ENCODE data around the gene ELF1. TPM values are rescaled to one million over a fixed set of nuclear protein-coding genes. Genes with fewer than 3 reads are reported as not detected.

The ELF1 gene
- total RNA-seq, 4 donors from 2014 or later: 54.6 to 118 (median 98.6) TPM

DNA sequence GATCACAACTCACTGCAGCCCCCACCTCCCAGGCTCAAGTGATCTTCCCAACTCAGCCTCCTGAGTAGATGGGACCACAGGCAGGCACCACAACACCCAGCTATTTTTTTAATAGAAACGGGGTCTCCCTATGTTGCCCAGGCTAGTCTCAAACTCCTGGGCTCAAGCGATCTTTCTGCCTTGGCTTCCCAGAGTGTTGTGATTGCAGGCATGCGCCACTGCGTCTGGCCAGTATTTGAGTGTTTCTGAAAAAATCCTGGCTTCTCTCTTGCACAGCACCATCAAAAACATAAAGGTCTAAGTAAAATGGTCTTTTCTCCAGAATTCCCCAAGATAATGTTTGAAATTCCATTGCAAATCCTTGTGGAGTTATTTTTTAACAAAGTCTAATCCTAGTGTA is 47.8 kb downstream of the ELF1 start:
- no peaks in the 10 kb centered on the region for H3K27me3 ChIP-seq
- no peak overlapping the region for H3K27ac ChIP-seq
- TF ChIP-seq POLR2A (IDR thresholded peaks at IDR 0.05) (no peak), EP300 (IDR thresholded peaks at IDR 0.05) (no peak)
- TF ChIP-seq, protein P1, sequence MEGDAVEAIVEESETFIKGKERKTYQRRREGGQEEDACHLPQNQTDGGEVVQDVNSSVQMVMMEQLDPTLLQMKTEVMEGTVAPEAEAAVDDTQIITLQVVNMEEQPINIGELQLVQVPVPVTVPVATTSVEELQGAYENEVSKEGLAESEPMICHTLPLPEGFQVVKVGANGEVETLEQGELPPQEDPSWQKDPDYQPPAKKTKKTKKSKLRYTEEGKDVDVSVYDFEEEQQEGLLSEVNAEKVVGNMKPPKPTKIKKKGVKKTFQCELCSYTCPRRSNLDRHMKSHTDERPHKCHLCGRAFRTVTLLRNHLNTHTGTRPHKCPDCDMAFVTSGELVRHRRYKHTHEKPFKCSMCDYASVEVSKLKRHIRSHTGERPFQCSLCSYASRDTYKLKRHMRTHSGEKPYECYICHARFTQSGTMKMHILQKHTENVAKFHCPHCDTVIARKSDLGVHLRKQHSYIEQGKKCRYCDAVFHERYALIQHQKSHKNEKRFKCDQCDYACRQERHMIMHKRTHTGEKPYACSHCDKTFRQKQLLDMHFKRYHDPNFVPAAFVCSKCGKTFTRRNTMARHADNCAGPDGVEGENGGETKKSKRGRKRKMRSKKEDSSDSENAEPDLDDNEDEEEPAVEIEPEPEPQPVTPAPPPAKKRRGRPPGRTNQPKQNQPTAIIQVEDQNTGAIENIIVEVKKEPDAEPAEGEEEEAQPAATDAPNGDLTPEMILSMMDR (IDR thresholded peaks at IDR 0.05): no peak
- H3K4me1 ChIP-seq: peaks cover 0 to 98% (median 67%) of the 10 kb centered on the region in 4 donors
- H3K4me3 ChIP-seq: no peak overlapping the region
- H3K36me3 ChIP-seq: no peaks in the 10 kb centered on the region
- WGBS, 2 donors: 75 to 83% methylated on average over 4 of the region's 4 CpGs
- no peaks in the 10 kb centered on the region for H3K9me3 ChIP-seq
- DNase-seq (ENCODE audit: low spot score in 2 of 2): no peak

DNA sequence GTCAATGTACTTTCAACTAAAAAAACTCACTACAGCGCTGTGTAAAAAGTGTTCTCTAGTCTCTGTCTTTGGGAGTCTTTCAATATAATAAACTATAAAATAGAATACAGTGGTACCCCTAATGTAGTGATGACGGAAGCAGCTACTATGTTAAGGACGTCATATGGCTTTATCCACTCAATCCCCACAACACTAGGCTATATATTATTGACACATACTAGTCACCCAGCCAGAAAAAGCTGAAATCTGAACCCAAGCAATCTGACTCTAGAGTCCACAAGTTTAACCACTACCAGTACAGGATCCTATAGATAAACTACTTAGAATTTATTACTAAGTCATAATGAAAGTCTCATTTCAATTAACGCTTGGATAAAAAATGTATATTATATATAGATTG is 48.3 kb downstream of the ELF1 start:
- H3K9me3 ChIP-seq: no peaks in the 10 kb centered on the region
- H3K4me3 ChIP-seq: no peak overlapping the region
- no peaks in the 10 kb centered on the region for H3K36me3 ChIP-seq
- H3K27ac ChIP-seq: no peak overlapping the region
- H3K27me3 ChIP-seq: no peaks in the 10 kb centered on the region
- DNase-seq (ENCODE audit: low spot score in 2 of 2): no peak
- 87 to 89% methylated on average over 4 of the region's 4 CpGs for WGBS, 2 donors
- TF ChIP-seq EP300 (IDR thresholded peaks at IDR 0.05) (no peak), POLR2A (IDR thresholded peaks at IDR 0.05) (no peak)
- TF ChIP-seq, protein P1 (IDR thresholded peaks at IDR 0.05): no peak
- H3K4me1 ChIP-seq: peaks cover 0 to 98% (median 64%) of the 10 kb centered on the region in 4 donors

DNA sequence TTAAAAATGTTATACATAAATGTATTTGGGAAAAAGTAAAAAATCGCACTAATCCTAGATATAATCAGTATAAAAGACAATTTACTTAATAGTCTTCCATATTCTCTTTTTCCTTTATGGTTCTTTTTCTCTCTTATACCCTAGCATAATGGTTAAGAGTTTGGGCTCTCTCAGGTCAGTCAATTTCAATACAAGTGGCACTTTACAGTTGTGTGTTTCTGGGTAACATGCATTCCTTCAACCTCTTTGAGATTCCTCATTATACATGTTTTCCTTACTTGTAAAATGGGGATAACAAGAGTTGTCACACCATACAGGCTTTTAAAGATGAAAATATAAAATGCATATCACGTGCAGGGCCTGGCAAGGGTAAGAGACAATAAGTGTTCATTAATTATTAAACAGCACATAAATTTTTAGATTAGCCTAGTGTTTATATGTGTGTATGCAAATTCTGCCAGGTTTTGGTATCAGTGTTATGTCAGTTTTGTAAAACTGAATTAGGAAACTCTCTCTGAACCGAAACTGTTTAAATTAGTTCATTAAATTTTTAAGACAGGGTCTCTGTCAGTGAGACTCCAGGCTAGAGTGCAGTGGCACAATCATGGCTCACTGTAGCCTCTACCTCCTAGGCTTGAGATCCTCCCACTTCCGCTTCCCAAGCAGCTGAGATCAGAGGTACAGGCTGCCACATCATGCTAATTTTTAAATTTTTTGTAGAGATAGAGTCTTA is 49.8 kb downstream of the ELF1 start:
- Histone ChIP-seq H3K36me3 (no peaks in the 10 kb centered on the region), H3K9me3 (no peaks in the 10 kb centered on the region), H3K4me1 (peaks cover 0 to 98% (median 59%) of the 10 kb centered on the region in 4 donors), H3K4me3 (no peak overlapping the region), H3K27me3 (no peaks in the 10 kb centered on the region), H3K27ac (no peak overlapping the region)
- TF ChIP-seq, protein P1 (IDR thresholded peaks at IDR 0.05): no peak
- TF ChIP-seq POLR2A (IDR thresholded peaks at IDR 0.05) (no peak), EP300 (IDR thresholded peaks at IDR 0.05) (no peak)
- no peak for DNase-seq (ENCODE audit: low spot score in 2 of 2)
- 75 to 79% methylated on average over 4 of the region's 4 CpGs for WGBS, 2 donors

DNA sequence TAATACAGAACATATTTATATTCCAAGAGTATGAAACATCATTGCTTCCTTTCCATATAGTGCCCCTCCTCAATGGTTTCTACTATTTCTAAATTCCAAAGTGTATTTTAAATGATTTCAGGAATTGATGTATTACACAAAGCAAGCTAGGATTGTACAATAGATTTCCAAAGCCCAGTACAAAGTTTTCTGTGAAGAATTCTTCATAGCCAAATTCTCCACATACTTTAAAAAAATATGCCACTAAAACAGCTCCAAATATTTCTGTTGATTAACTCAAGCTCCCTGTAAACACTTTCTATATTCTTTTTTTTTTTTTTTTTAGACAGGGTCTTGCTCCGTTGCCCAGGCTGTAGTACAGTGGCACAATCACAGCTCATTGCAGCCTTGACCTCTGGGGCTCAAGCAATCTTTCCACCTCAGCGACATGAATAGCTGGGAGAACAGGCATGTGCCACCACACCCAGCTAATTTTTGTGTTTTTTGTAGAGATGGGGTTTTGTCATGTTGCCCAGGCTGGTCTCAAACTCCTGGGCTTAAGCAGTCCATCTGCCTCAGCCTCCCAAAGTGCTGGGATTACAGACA is 50.6 kb downstream of the ELF1 start:
- Histone ChIP-seq H3K27ac (peak overlapping the region in 1 of 4 donors; percentile 33), H3K4me3 (no peak overlapping the region), H3K4me1 (peaks cover 0 to 96% (median 52%) of the 10 kb centered on the region in 4 donors), H3K36me3 (no peaks in the 10 kb centered on the region), H3K9me3 (no peaks in the 10 kb centered on the region), H3K27me3 (no peaks in the 10 kb centered on the region)
- no peak for DNase-seq (ENCODE audit: low spot score in 2 of 2)
- WGBS, 2 donors: 37% methylated on average over 2 of the region's 2 CpGs
- TF ChIP-seq POLR2A (IDR thresholded peaks at IDR 0.05) (no peak), EP300 (IDR thresholded peaks at IDR 0.05) (no peak)
- TF ChIP-seq, protein P1 (IDR thresholded peaks at IDR 0.05): no peak

DNA sequence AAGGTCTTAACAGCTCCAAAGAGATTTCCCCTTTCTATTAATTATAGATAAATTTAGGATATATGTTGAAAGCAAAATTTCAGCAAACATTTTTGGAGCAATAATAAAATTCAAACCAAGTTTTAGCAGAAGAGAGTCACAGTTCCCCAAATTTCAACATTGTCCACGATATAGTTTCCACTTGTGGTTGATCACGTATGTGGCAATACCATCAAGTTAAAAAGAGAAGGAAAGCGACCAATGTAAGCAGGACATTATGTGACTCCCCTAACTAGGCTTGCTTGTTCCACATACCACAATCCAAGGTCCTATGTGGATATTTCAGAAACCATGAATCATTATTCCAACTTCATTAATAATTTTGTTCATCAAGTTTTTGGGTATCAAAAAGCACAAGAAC is 52.8 kb downstream of the ELF1 start:
- H3K4me1 ChIP-seq: peaks cover 0 to 96% (median 46%) of the 10 kb centered on the region in 4 donors

More for the DNA sequence above, 52.8 kb downstream of the ELF1 start:
- Histone ChIP-seq H3K4me3 (no peak overlapping the region), H3K9me3 (no peaks in the 10 kb centered on the region), H3K36me3 (no peaks in the 10 kb centered on the region), H3K27me3 (no peaks in the 10 kb centered on the region), H3K27ac (peak overlapping the region in 1 of 4 donors; percentile 29)
- peak in 1 of 2 donors; percentile 79 for TF ChIP-seq EP300 (IDR thresholded peaks at IDR 0.05)
- no peak for TF ChIP-seq POLR2A (IDR thresholded peaks at IDR 0.05)
- WGBS, 2 donors: 82% methylated on average over 3 of the region's 3 CpGs
- no peak for DNase-seq (ENCODE audit: low spot score in 2 of 2)

Measured in tibial nerve (tissue), 4 donors.